Measurements from ENCODE around the gene CCDC6.

GRCh38 chr10:59876695-59877094 lies 29.7 kb downstream of the CCDC6 start:
- TF ChIP-seq SUZ12 (IDR thresholded peaks at IDR 0.05; ENCODE audit: extremely low read depth, insufficient read depth, insufficient read length) (no peak), ZNF274 (IDR thresholded peaks at IDR 0.05; ENCODE audit: low read depth, low read length) (no peak)

All from NT2/D1 (cell line).